ENCODE results near the gene KLHL24. TPM values are rescaled to one million over a fixed set of nuclear protein-coding genes. Genes with fewer than 3 reads are reported as not detected.

KLHL24 gene
- total RNA-seq, 1 donor from 2014 or later, result 105 TPM

GRCh38 chr3:183641882-183642281 is 6.5 kb downstream of the KLHL24 start:
- no peaks in the 10 kb centered on the region for H3K27me3 Mint-ChIP-seq (ENCODE audit: unreplicated experiment)
- H3K4me3 Mint-ChIP-seq (ENCODE audit: unreplicated experiment), result no peak overlapping the region
- no peaks in the 10 kb centered on the region for H3K9me3 Mint-ChIP-seq (ENCODE audit: unreplicated experiment)
- H3K36me3 Mint-ChIP-seq (ENCODE audit: unreplicated experiment), result peaks cover 15% of the 10 kb centered on the region
- no peak overlapping the region for H3K27ac Mint-ChIP-seq (ENCODE audit: unreplicated experiment)
- peaks cover 18% of the 10 kb centered on the region for H3K4me1 Mint-ChIP-seq (ENCODE audit: unreplicated experiment)
- no peak for DNase-seq (ENCODE audit: extremely low spot score, unreplicated experiment)
- TF ChIP-seq CTCF (IDR thresholded peaks at IDR 0.05), result no peak

GRCh38 chr3:183644244-183644643 is 8.8 kb downstream of the KLHL24 start:
- H3K4me3 Mint-ChIP-seq (ENCODE audit: unreplicated experiment), result no peak overlapping the region
- H3K9me3 Mint-ChIP-seq (ENCODE audit: unreplicated experiment), result peaks cover 2% of the 10 kb centered on the region
- no peak for DNase-seq (ENCODE audit: extremely low spot score, unreplicated experiment)
- no peaks in the 10 kb centered on the region for H3K27me3 Mint-ChIP-seq (ENCODE audit: unreplicated experiment)
- H3K36me3 Mint-ChIP-seq (ENCODE audit: unreplicated experiment), result peaks cover 17% of the 10 kb centered on the region
- no peak for TF ChIP-seq CTCF (IDR thresholded peaks at IDR 0.05)
- peaks cover 2% of the 10 kb centered on the region for H3K4me1 Mint-ChIP-seq (ENCODE audit: unreplicated experiment)
- H3K27ac Mint-ChIP-seq (ENCODE audit: unreplicated experiment), result no peak overlapping the region

- Mint-ChIP-seq H3K36me3 (ENCODE audit: unreplicated experiment) (peaks cover 25% of the 10 kb centered on the region), H3K9me3 (ENCODE audit: unreplicated experiment) (peaks cover 3% of the 10 kb centered on the region), H3K4me1 (ENCODE audit: unreplicated experiment) (peaks cover 2% of the 10 kb centered on the region), H3K4me3 (ENCODE audit: unreplicated experiment) (no peak overlapping the region), H3K27me3 (ENCODE audit: unreplicated experiment) (no peaks in the 10 kb centered on the region), H3K27ac (ENCODE audit: unreplicated experiment) (no peak overlapping the region)
- TF ChIP-seq CTCF (IDR thresholded peaks at IDR 0.05), result no peak
- no peak for DNase-seq (ENCODE audit: extremely low spot score, unreplicated experiment)
These were observed 9.8 kb downstream of the KLHL24 start for GRCh38 chr3:183645254-183645653.

- TF ChIP-seq CTCF (IDR thresholded peaks at IDR 0.05), result no peak
- no peaks in the 10 kb centered on the region for H3K4me1 Mint-ChIP-seq (ENCODE audit: unreplicated experiment)
- no peak for DNase-seq (ENCODE audit: extremely low spot score, unreplicated experiment)
- H3K4me3 Mint-ChIP-seq (ENCODE audit: unreplicated experiment), result no peak overlapping the region
- no peak overlapping the region for H3K27ac Mint-ChIP-seq (ENCODE audit: unreplicated experiment)
- H3K36me3 Mint-ChIP-seq (ENCODE audit: unreplicated experiment), result peaks cover 50% of the 10 kb centered on the region
- peaks cover 24% of the 10 kb centered on the region for H3K9me3 Mint-ChIP-seq (ENCODE audit: unreplicated experiment)
- no peaks in the 10 kb centered on the region for H3K27me3 Mint-ChIP-seq (ENCODE audit: unreplicated experiment)
These were observed 15.1 kb downstream of the KLHL24 start for GRCh38 chr3:183650554-183650953.

- no peaks in the 10 kb centered on the region for H3K4me1 Mint-ChIP-seq (ENCODE audit: unreplicated experiment)
- H3K36me3 Mint-ChIP-seq (ENCODE audit: unreplicated experiment), result peaks cover 62% of the 10 kb centered on the region
- no peak overlapping the region for H3K4me3 Mint-ChIP-seq (ENCODE audit: unreplicated experiment)
- no peak for TF ChIP-seq CTCF (IDR thresholded peaks at IDR 0.05)
- H3K9me3 Mint-ChIP-seq (ENCODE audit: unreplicated experiment), result peaks cover 35% of the 10 kb centered on the region
- no peaks in the 10 kb centered on the region for H3K27me3 Mint-ChIP-seq (ENCODE audit: unreplicated experiment)
- no peak for DNase-seq (ENCODE audit: extremely low spot score, unreplicated experiment)
- no peak overlapping the region for H3K27ac Mint-ChIP-seq (ENCODE audit: unreplicated experiment)
These were observed 18.0 kb downstream of the KLHL24 start for GRCh38 chr3:183653209-183654064.
